SHP77 (cell line): ENCODE results near the gene GPR156.
"Not testable (repeated sequence)": the region's sequence is repeated elsewhere in the genome, so short reads cannot be mapped to it uniquely, and the experiment has no call there.

ENCODE experiments used
- DNase-seq, 2 experiments: peaks; one replicate each; lab custom pipeline; 2025; lab: John Stamatoyannopoulos, UW

GPR156 gene

GRCh38 chr3:120274739-120275167, 10.3 kb downstream of the GPR156 start:
- peak; percentile 79 to 87 for DNase-seq

GRCh38 chr3:120272286-120272685, 12.7 kb downstream of the GPR156 start:
- DNase-seq: no peak

GRCh38 chr3:120265989-120266388, 19.0 kb downstream of the GPR156 start:
- no peak for DNase-seq

- no peak for DNase-seq
These were observed 20.1 kb downstream of the GPR156 start for GRCh38 chr3:120264963-120265362.

GRCh38 chr3:120263792-120264191, 21.2 kb downstream of the GPR156 start:
- no peak for DNase-seq

GRCh38 chr3:120258009-120258408, 27.0 kb downstream of the GPR156 start:
- DNase-seq: no peak

GRCh38 chr3:120245386-120245785, 39.6 kb downstream of the GPR156 start:
- DNase-seq: peak; percentile 3 to 12

GRCh38 chr3:120244834-120245225, 40.2 kb downstream of the GPR156 start:
- DNase-seq: peak in 1 of 2 experiments; percentile 3

GRCh38 chr3:120239644-120240043, 45.4 kb downstream of the GPR156 start:
- no peak for DNase-seq

- no peak for DNase-seq
These were observed 57.2 kb downstream of the GPR156 start for GRCh38 chr3:120227710-120228347.

GRCh38 chr3:120224237-120224636, 60.8 kb downstream of the GPR156 start:
- DNase-seq: no peak

- no peak for DNase-seq
These were observed 66.0 kb downstream of the GPR156 start for GRCh38 chr3:120218981-120219380.

- not testable (repeated sequence) for DNase-seq
These were observed 68.4 kb downstream of the GPR156 start for GRCh38 chr3:120216633-120217032.

- peak; percentile 1 to 3 for DNase-seq
These were observed 70.8 kb downstream of the GPR156 start for GRCh38 chr3:120214176-120214575.

- DNase-seq: no peak
These were observed 72.5 kb downstream of the GPR156 start for GRCh38 chr3:120212505-120212904.

GRCh38 chr3:120209425-120209824, 75.6 kb downstream of the GPR156 start:
- no peak for DNase-seq

GRCh38 chr3:120204338-120204737, 80.7 kb downstream of the GPR156 start:
- no peak for DNase-seq

GRCh38 chr3:120203621-120204020, 81.4 kb downstream of the GPR156 start:
- DNase-seq: no peak

- peak; percentile 2 to 16 for DNase-seq
These were observed 82.0 kb downstream of the GPR156 start for GRCh38 chr3:120203016-120203415.

GRCh38 chr3:120202363-120202762, 82.7 kb downstream of the GPR156 start:
- DNase-seq: no peak

- DNase-seq: no peak
These were observed 84.4 kb downstream of the GPR156 start for GRCh38 chr3:120200493-120201235.

- DNase-seq: no peak
These were observed 86.6 kb downstream of the GPR156 start for GRCh38 chr3:120198305-120198878.

- no peak for DNase-seq
These were observed 88.2 kb downstream of the GPR156 start for GRCh38 chr3:120196812-120197211.
